ENCODE results near the gene PCNX1.

GRCh38 chr14:71005076-71005475 lies 97.8 kb downstream of the PCNX1 start:
- TF ChIP-seq, protein P1, sequence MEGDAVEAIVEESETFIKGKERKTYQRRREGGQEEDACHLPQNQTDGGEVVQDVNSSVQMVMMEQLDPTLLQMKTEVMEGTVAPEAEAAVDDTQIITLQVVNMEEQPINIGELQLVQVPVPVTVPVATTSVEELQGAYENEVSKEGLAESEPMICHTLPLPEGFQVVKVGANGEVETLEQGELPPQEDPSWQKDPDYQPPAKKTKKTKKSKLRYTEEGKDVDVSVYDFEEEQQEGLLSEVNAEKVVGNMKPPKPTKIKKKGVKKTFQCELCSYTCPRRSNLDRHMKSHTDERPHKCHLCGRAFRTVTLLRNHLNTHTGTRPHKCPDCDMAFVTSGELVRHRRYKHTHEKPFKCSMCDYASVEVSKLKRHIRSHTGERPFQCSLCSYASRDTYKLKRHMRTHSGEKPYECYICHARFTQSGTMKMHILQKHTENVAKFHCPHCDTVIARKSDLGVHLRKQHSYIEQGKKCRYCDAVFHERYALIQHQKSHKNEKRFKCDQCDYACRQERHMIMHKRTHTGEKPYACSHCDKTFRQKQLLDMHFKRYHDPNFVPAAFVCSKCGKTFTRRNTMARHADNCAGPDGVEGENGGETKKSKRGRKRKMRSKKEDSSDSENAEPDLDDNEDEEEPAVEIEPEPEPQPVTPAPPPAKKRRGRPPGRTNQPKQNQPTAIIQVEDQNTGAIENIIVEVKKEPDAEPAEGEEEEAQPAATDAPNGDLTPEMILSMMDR (IDR thresholded peaks at IDR 0.05): no peak
- TF ChIP-seq POLR2A (IDR thresholded peaks at IDR 0.05): no peak

Measured in adrenal gland (tissue), 5 donors.